ENCODE results near the gene NCS1.

DNA sequence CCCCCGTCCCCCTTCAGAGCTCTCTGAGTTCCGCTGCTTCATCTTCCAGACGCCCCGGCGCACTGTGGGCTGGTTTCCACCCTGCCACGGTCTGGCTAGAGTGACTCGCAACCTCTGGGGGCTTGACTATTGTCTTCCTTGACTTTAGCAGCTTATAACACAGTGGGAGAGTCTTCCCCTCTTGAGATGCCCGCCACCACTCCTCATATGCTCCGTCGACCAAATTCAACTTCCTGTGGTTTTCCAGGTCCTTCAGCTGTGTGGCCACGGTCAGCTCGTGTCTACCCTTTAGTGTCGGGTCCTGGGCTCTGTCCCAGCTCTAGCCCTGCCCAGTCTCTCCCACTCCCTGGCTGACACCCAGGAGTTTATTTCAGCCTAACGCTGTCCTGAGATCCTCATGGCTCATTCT is 28.2 kb upstream of the NCS1 start:
- TF ChIP-seq GATA3 (IDR thresholded peaks at IDR 0.05; ENCODE audit: low read depth, low read length), result no peak
- TF ChIP-seq GATA2 (IDR thresholded peaks at IDR 0.05; ENCODE audit: low read depth, low read length), result no peak

Data from SH-SY5Y (cell line).